Thyroid gland (tissue), 4 donors: ENCODE data around the gene ASCL5. TPM values are rescaled to one million over a fixed set of nuclear protein-coding genes. Genes with fewer than 3 reads are reported as not detected.

Experiments
- DNase-seq, 2 donors: peaks; one replicate each; pipeline ENCODE4 v3.0.0-alpha.2; 2019
- H3K27ac ChIP-seq, 3 donors: fragments of 200-600 bp; sonication (generic); 1 replicate in 2 of 3; 2 replicates in 1 of 3; pipeline ENCODE4 v1.5.1; 2016 to 2019; ENCODE audit warnings: mild to moderate bottlenecking in 1 of 3, moderate library complexity in 1 of 3
- H3K27me3 ChIP-seq: fragments of 200-600 bp; sonication (generic); one replicate; pipeline ENCODE4 v1.5.1; 2019
- H3K36me3 ChIP-seq, 2 donors: fragments of 200-600 bp; sonication (generic); one replicate each; pipeline ENCODE4 v1.5.1; 2016 to 2019
- H3K4me1 ChIP-seq, 2 donors: fragments of 200-600 bp; sonication (generic); one replicate each; pipeline ENCODE4 v1.5.1; 2017 to 2019
- H3K4me3 ChIP-seq, 3 donors: fragments of 200-600 bp; sonication (generic); replicated peaks in 1 of 3; 1 replicate in 2 of 3; 2 replicates in 1 of 3; pipeline ENCODE4 v1.5.1; 2016; ENCODE audit warnings: mild to moderate bottlenecking in 1 of 3
- H3K9me3 ChIP-seq: fragments of 200-600 bp; sonication (generic); one replicate; pipeline ENCODE4 v1.5.1; 2017
- POLR2A ChIP-seq, 2 donors: fragments of 450-650 bp; IDR thresholded peaks; one replicate each; pipeline ENCODE4 v1.6.1; 2017; ENCODE audit warnings: antibody characterized with exemption in 2 of 2, mild to moderate bottlenecking in 2 of 2, moderate library complexity in 1 of 2
- WGBS, 2 donors: methylation state at CpG; one replicate each; pipeline ENCODE4 v1.1.5; 2017; 5-methylcytosine and 5-hydroxymethylcytosine counted together
- intact Hi-C: fragments of 100-400 bp; cut with DNase I; formaldehyde crosslinking; loops from one replicate; pipeline ENCODE4 v1.15.1; 2023
- total RNA-seq, 4 donors: library from RNA; depleted of rRNA; stranded (reverse); fragments of >200 nt; gene quantifications; one replicate each; pipeline ENCODE4 v1.2.3, GENCODE V29; 2016
- TF ChIP-seq, protein P1 (sequence below), 6 experiments: fragments of 200-600 bp in 3 of 6; fragments of 450-650 bp in 3 of 6; sonication (generic) in 3 of 6; IDR thresholded peaks; one replicate each; pipeline ENCODE4 v1.5.1; 2016 to 2019; ENCODE audit warnings: antibody characterized with exemption in 6 of 6, mild to moderate bottlenecking in 2 of 6, inconsistent platforms in 1 of 6, moderate library complexity in 1 of 6

The ASCL5 gene
- total RNA-seq, 4 donors from 2014 or later, result not detected

DNA sequence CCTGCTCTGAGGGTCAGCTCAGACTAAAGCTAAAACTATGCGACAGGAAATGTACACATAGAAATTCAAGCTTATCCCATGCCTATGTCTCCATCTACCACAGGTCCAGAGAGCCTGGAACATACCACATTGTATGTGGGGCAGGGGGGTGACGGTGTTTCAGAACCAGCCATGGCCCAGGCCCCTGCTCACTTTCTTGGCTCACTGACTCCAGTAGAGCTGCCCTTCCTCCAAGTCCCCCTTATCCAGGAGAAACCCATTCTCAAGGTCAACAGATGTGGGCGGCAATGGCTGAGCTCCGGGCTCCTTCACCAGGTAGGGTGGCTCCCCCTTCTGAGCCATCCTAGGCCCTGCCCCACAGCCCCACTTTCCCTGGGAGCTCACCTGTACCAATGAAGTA lies 35.7 kb downstream of the ASCL5 start:
- Histone ChIP-seq H3K4me3 (no peak overlapping the region), H3K4me1 (no peaks in the 10 kb centered on the region), H3K9me3 (no peaks in the 10 kb centered on the region), H3K27me3 (no peaks in the 10 kb centered on the region), H3K36me3 (no peaks in the 10 kb centered on the region), H3K27ac (no peak overlapping the region)
- TF ChIP-seq POLR2A (IDR thresholded peaks at IDR 0.05), result no peak
- TF ChIP-seq, protein P1, sequence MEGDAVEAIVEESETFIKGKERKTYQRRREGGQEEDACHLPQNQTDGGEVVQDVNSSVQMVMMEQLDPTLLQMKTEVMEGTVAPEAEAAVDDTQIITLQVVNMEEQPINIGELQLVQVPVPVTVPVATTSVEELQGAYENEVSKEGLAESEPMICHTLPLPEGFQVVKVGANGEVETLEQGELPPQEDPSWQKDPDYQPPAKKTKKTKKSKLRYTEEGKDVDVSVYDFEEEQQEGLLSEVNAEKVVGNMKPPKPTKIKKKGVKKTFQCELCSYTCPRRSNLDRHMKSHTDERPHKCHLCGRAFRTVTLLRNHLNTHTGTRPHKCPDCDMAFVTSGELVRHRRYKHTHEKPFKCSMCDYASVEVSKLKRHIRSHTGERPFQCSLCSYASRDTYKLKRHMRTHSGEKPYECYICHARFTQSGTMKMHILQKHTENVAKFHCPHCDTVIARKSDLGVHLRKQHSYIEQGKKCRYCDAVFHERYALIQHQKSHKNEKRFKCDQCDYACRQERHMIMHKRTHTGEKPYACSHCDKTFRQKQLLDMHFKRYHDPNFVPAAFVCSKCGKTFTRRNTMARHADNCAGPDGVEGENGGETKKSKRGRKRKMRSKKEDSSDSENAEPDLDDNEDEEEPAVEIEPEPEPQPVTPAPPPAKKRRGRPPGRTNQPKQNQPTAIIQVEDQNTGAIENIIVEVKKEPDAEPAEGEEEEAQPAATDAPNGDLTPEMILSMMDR (IDR thresholded peaks at IDR 0.05), result no peak
- intact Hi-C loops, result no loop called here
- WGBS, 2 donors, result 74 to 84% methylated on average over 4 of the region's 4 CpGs
- DNase-seq, result no peak

DNA sequence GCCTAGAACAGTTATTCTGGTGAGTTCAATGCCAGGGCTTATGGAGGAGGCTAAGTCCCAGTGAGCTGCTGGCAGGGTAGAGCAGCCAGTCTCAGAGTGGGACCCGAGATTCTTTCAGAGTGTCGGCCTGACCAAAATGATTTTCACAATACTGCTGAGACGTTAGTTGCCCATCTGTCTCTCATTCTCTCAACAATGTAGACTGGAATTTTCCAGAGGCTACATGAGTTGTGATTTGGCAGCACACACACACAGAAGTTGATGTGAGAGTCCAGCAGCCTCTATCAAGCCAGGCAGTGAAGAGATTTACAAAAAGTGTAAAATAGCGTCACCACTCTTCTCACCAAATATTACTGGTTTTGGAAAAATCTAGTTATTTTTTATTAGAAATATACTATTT lies 36.4 kb downstream of the ASCL5 start:
- intact Hi-C loops, result no loop called here
- H3K9me3 ChIP-seq, result no peaks in the 10 kb centered on the region
- no peaks in the 10 kb centered on the region for H3K27me3 ChIP-seq
- no peaks in the 10 kb centered on the region for H3K4me1 ChIP-seq
- WGBS, 2 donors, result 83% methylated on average over 4 of the region's 4 CpGs
- no peak overlapping the region for H3K4me3 ChIP-seq
- H3K36me3 ChIP-seq, result no peaks in the 10 kb centered on the region
- TF ChIP-seq, protein P1 (IDR thresholded peaks at IDR 0.05), result no peak
- no peak for TF ChIP-seq POLR2A (IDR thresholded peaks at IDR 0.05)
- no peak for DNase-seq
- H3K27ac ChIP-seq, result no peak overlapping the region

DNA sequence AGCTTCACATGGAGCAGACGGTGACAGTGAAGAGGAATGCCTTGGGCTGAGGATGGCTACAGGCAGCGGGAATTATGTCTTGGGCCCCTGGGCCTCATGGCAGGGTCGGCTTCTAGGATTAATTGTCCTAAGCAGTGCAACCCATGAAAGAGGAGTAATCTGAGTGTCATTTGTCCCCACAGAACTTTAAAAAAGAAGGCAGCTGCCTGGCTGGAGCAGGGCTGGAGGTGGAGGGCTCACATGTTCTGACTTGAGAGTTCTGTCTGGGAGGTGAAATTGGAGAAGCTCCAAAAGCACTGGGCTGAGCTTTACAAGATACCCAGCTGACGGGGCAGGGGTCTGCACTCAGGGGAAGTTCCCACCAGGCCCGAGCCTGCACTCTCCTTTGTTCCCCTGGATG lies 37.4 kb downstream of the ASCL5 start:
- intact Hi-C loops, result no loop called here
- no peak overlapping the region for H3K4me3 ChIP-seq
- H3K27me3 ChIP-seq, result no peaks in the 10 kb centered on the region
- no peaks in the 10 kb centered on the region for H3K4me1 ChIP-seq
- TF ChIP-seq, protein P1 (IDR thresholded peaks at IDR 0.05), result no peak
- TF ChIP-seq POLR2A (IDR thresholded peaks at IDR 0.05), result no peak
- H3K9me3 ChIP-seq, result no peaks in the 10 kb centered on the region
- no peaks in the 10 kb centered on the region for H3K36me3 ChIP-seq
- DNase-seq, result no peak
- WGBS, 2 donors, result 69 to 77% methylated on average over 5 of the region's 5 CpGs
- no peak overlapping the region for H3K27ac ChIP-seq

DNA sequence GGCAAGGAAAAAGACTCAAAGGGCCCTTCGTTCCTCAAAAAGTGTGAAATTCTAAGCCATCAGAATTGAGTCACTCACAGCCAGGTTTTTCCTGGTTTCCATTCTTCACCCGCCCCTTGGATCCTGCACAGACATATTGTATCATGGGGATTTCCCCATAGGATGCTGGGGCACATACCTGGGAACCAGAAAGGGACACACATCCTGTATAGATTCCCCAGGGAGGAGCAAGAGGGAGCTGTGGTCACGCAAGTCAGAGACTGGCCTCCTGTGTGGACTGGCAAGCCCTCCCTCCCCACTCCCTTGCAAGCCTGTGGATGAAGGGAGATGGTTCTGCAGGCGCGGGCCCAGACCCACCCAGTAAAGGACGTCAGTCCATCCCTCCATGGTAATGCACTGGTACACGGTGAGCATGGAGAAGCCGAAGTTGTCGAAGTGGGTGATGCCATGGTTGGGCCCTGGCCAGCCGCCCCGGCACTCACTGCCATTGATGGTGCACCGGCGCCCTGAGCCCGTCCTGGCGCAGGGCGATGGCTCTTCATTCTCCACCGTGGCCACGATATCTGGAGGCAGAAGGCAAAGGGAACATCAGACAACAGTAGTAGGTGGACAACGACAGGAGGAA lies 38.0 kb downstream of the ASCL5 start:
- TF ChIP-seq, protein P1 (IDR thresholded peaks at IDR 0.05), result no peak
- no peak for TF ChIP-seq POLR2A (IDR thresholded peaks at IDR 0.05)
- no peak overlapping the region for H3K27ac ChIP-seq
- no peak overlapping the region for H3K4me3 ChIP-seq
- no peaks in the 10 kb centered on the region for H3K4me1 ChIP-seq
- DNase-seq, result no peak
- no peaks in the 10 kb centered on the region for H3K36me3 ChIP-seq
- 88% methylated on average over 17 to 19 of the region's 19 CpGs for WGBS, 2 donors
- intact Hi-C loops, result no loop called here
- no peaks in the 10 kb centered on the region for H3K9me3 ChIP-seq
- no peaks in the 10 kb centered on the region for H3K27me3 ChIP-seq

DNA sequence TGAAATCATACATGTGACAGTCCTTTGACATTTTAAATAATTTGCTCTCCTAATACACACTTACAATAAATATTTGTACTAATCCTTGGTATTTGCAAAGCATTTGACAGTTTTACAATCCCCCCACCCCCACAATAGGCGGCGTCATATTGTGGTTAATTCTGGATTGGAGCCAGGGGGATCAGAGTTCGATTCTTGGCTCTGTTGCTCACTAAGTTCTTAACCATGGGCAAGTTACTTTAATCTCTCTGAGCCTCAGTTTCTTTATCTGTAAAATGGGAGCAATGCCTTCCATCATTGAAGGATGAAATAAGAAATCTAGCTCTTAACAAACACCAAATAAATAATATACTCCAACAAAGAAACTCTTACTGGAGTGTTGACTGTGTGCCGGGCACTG lies 38.6 kb downstream of the ASCL5 start:
- TF ChIP-seq, protein P1 (IDR thresholded peaks at IDR 0.05), result no peak
- no peak for TF ChIP-seq POLR2A (IDR thresholded peaks at IDR 0.05)
- DNase-seq, result no peak
- intact Hi-C loops, result no loop called here

More for the DNA sequence above, 38.6 kb downstream of the ASCL5 start:
- H3K27ac ChIP-seq, result no peak overlapping the region
- WGBS, 2 donors, result 83 to 87% methylated on average over 4 of the region's 4 CpGs
- H3K27me3 ChIP-seq, result no peaks in the 10 kb centered on the region
- no peaks in the 10 kb centered on the region for H3K4me1 ChIP-seq
- H3K4me3 ChIP-seq, result no peak overlapping the region
- H3K36me3 ChIP-seq, result no peaks in the 10 kb centered on the region
- H3K9me3 ChIP-seq, result no peaks in the 10 kb centered on the region
